Measurements from ENCODE around the gene KCNIP3.
"Not testable (repeated sequence)": the region's sequence is repeated elsewhere in the genome, so short reads cannot be mapped to it uniquely, and the experiment has no call there.

Gene KCNIP3

GRCh38 chr2:95427196-95427867 is 130.2 kb downstream of the KCNIP3 start:
- not testable (repeated sequence) for DNase-seq

GRCh38 chr2:95429748-95430467 is 132.8 kb downstream of the KCNIP3 start:
- DNase-seq, result not testable (repeated sequence)

DNA sequence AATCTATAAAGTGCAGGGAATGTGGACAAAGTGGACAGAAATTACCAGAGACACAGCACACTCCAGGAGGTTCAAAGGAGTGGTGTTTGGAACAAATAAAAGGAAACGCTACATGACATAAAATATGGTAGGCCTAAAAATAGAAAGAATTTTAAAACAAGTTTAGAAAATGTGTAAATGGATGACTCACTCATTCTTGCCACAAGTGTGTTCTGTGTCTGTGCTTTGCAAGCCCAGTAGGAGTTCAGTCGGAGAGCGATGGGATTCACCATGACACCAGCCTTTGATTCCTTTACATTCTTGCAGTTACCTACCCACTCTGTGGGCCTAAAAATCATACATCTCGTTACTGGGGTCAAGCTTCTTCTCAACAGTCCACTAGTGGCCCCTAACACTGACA is 136.2 kb downstream of the KCNIP3 start:
- not testable (repeated sequence) for DNase-seq

DNA sequence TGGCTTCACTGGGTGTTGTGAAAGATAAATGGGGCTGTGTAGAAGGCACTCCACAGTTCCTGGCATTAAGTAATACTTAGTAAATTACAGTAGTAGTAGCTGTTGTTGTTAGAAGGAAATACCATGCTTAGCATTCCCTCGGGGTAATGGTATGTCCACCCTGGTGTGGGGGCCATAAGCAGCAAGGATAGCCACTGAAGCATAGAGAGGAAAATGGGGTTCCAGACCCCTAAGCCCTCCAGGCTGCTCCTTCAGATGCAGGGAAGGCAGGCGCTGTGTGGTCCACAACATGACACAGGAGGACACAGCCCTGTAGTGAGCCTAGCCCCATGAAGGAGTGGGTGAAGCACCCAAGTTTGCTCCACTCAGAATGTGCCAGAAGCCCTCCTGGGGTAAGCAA is 136.8 kb downstream of the KCNIP3 start:
- DNase-seq, result not testable (repeated sequence)

- not testable (repeated sequence) for DNase-seq
Measured at GRCh38 chr2:95434507-95435076, 137.4 kb downstream of the KCNIP3 start.

- DNase-seq, result not testable (repeated sequence)
Measured at GRCh38 chr2:95435162-95435871, 138.2 kb downstream of the KCNIP3 start.
